ENCODE results near the gene H2AZ2. TPM values are rescaled to one million over a fixed set of nuclear protein-coding genes. Genes with fewer than 3 reads are reported as not detected.
A peak's percentile ranks its signal among the peaks of the same experiment; 100 is the strongest.

Gene H2AZ2
- total RNA-seq, 4 donors from 2014 or later, result 207 to 242 (median 215) TPM

- Histone ChIP-seq H3K27ac (peak within 1 kb of the TSS; percentile 98 to 100 (median 99)), H3K9me3 (no peaks in the 10 kb centered on the region), H3K27me3 (no peaks in the 10 kb centered on the region), H3K4me1 (peaks cover 9 to 49% (median 36%) of the 10 kb centered on the region in 3 donors), H3K36me3 (no peaks in the 10 kb centered on the region), H3K4me3 (peak within 1 kb of the TSS; percentile 73 to 96)
- TF ChIP-seq EP300 (IDR thresholded peaks at IDR 0.05) (no peak), POLR2AphosphoS5 (IDR thresholded peaks at IDR 0.05) (peak; percentile 98), POLR2A (IDR thresholded peaks at IDR 0.05) (peak; percentile 95 to 96), CTCF (IDR thresholded peaks at IDR 0.05) (no peak)
- 4 to 16% methylated on average over 4 to 5 of the region's 72 CpGs for WGBS, 2 donors (ENCODE audit: low coverage in 1 of 2)
- ATAC-seq, result peak; percentile 98
Observed at GRCh38 chr7:44885394-44886317, 37.8 kb upstream of the H2AZ2 start, which contains the start of gene PURB. Gene PURB, minus strand, starts transcription at chr7:44885530. Its CDS starts 182 bp downstream, at chr7:44885348.

GRCh38 chr7:44884621-44885393 is 36.9 kb upstream of the H2AZ2 start:
- 0% methylated on average over 2 of the region's 107 CpGs for WGBS, 2 donors (ENCODE audit: low coverage in 1 of 2)
- H3K27me3 ChIP-seq, result no peaks in the 10 kb centered on the region
- peaks cover 15 to 58% (median 41%) of the 10 kb centered on the region in 3 donors for H3K4me1 ChIP-seq
- H3K36me3 ChIP-seq, result no peaks in the 10 kb centered on the region
- peak overlapping the region; percentile 49 to 96 for H3K4me3 ChIP-seq
- H3K9me3 ChIP-seq, result no peaks in the 10 kb centered on the region
- TF ChIP-seq CTCF (IDR thresholded peaks at IDR 0.05) (no peak), POLR2A (IDR thresholded peaks at IDR 0.05) (peak; percentile 29), POLR2AphosphoS5 (IDR thresholded peaks at IDR 0.05) (peak; percentile 30), EP300 (IDR thresholded peaks at IDR 0.05) (no peak)
- ATAC-seq, result peak; percentile 42
- H3K27ac ChIP-seq, result peak overlapping the region; percentile 80 to 100 (median 99)

- no peak for TF ChIP-seq CTCF (IDR thresholded peaks at IDR 0.05)
- TF ChIP-seq POLR2AphosphoS5 (IDR thresholded peaks at IDR 0.05), result no peak
- TF ChIP-seq POLR2A (IDR thresholded peaks at IDR 0.05), result no peak
- no peak for TF ChIP-seq EP300 (IDR thresholded peaks at IDR 0.05)
- peak overlapping the region; percentile 49 to 96 for H3K4me3 ChIP-seq
- no peaks in the 10 kb centered on the region for H3K9me3 ChIP-seq
- peaks cover 20 to 65% (median 45%) of the 10 kb centered on the region in 3 donors for H3K4me1 ChIP-seq
- ATAC-seq, result no peak
- WGBS, 2 donors (ENCODE audit: low coverage in 1 of 2), result 13 to 49% methylated on average over 4 to 24 of the region's 24 CpGs
- H3K27me3 ChIP-seq, result no peaks in the 10 kb centered on the region
- no peaks in the 10 kb centered on the region for H3K36me3 ChIP-seq
- H3K27ac ChIP-seq, result peak overlapping the region; percentile 80 to 100 (median 99)
Observed at GRCh38 chr7:44883961-44884620, 36.2 kb upstream of the H2AZ2 start.

GRCh38 chr7:44882899-44883298 is 35.0 kb upstream of the H2AZ2 start:
- Histone ChIP-seq H3K27ac (peak overlapping the region in 3 of 4 donors; percentile 99 to 100 (median 99)), H3K9me3 (no peaks in the 10 kb centered on the region), H3K4me3 (peak overlapping the region in 1 of 2 donors; percentile 96), H3K4me1 (peaks cover 20 to 75% (median 45%) of the 10 kb centered on the region in 3 donors), H3K36me3 (no peaks in the 10 kb centered on the region), H3K27me3 (no peaks in the 10 kb centered on the region)
- 26 to 36% methylated on average over 3 of the region's 3 CpGs for WGBS, 2 donors (ENCODE audit: low coverage in 1 of 2)
- no peak for TF ChIP-seq EP300 (IDR thresholded peaks at IDR 0.05)
- no peak for TF ChIP-seq CTCF (IDR thresholded peaks at IDR 0.05)
- no peak for TF ChIP-seq POLR2AphosphoS5 (IDR thresholded peaks at IDR 0.05)
- no peak for TF ChIP-seq POLR2A (IDR thresholded peaks at IDR 0.05)
- no peak for ATAC-seq

Data from gastroesophageal sphincter (tissue), 4 donors.